Lower leg skin (tissue), 4 donors: ENCODE data around the gene DPY30. TPM values are rescaled to one million over a fixed set of nuclear protein-coding genes. Genes with fewer than 3 reads are reported as not detected.

ENCODE experiments used
- DNase-seq, 2 donors: peaks; one replicate each; pipeline ENCODE4 v3.0.0-alpha.2; 2019; ENCODE audit warnings: low spot score in 2 of 2
- H3K4me3 ChIP-seq: fragments of 200-600 bp; sonication (generic); 2 replicates; pipeline ENCODE4 v1.5.1; 2017; ENCODE audit warnings: mild to moderate bottlenecking, low read depth; ENCODE audit not compliant: poor library complexity, severe bottlenecking
- POLR2A ChIP-seq, 2 donors: fragments of 450-650 bp; IDR thresholded peaks; one replicate each; pipeline ENCODE4 v1.6.1; 2016 to 2017; ENCODE audit warnings: antibody characterized with exemption in 2 of 2, mild to moderate bottlenecking in 1 of 2, moderate library complexity in 1 of 2
- WGBS, 2 donors: methylation state at CpG; one replicate each; pipeline ENCODE4 v1.1.5; 2018; 5-methylcytosine and 5-hydroxymethylcytosine counted together
- intact Hi-C: fragments of 100-400 bp; cut with DNase I; formaldehyde crosslinking; loops from one replicate; pipeline ENCODE4 v1.15.0; 2023; ENCODE audit warnings: low total_unique reads
- total RNA-seq, 4 donors: library from RNA; depleted of rRNA; stranded (reverse); fragments of >200 nt; gene quantifications; one replicate each; pipeline ENCODE4 v1.1.0, GENCODE V29; 2016
- TF ChIP-seq, protein P1 (sequence below), 3 donors: fragments of 450-650 bp; IDR thresholded peaks; one replicate each; pipeline ENCODE4 v1.5.1; 2016; ENCODE audit warnings: antibody characterized with exemption in 3 of 3, mild to moderate bottlenecking in 3 of 3, moderate library complexity in 2 of 3

The DPY30 gene
- total RNA-seq, 4 donors from 2014 or later: 58.1 to 76.9 (median 61.8) TPM

DNA sequence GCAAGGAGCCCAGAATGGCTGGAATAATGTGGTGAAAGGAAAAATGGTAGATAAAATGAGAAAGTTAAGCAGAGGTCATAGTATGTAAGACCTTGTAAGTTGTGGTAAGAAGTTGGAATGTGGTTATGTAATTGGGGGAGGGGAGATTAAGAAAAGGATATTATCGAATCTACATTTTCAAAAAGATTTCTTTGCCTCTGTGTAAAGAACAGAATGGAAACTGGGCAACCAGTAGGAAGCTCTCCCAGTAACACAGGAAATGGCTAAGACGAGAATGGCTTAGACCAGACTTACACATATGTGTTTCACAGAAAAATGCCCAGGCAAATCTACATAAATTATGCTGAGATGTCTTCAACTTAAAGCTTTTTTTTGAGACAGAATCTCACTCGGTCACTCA, 42.0 kb downstream of the DPY30 start:
- WGBS, 2 donors: 74 to 76% methylated on average over 3 of the region's 3 CpGs
- TF ChIP-seq, protein P1, sequence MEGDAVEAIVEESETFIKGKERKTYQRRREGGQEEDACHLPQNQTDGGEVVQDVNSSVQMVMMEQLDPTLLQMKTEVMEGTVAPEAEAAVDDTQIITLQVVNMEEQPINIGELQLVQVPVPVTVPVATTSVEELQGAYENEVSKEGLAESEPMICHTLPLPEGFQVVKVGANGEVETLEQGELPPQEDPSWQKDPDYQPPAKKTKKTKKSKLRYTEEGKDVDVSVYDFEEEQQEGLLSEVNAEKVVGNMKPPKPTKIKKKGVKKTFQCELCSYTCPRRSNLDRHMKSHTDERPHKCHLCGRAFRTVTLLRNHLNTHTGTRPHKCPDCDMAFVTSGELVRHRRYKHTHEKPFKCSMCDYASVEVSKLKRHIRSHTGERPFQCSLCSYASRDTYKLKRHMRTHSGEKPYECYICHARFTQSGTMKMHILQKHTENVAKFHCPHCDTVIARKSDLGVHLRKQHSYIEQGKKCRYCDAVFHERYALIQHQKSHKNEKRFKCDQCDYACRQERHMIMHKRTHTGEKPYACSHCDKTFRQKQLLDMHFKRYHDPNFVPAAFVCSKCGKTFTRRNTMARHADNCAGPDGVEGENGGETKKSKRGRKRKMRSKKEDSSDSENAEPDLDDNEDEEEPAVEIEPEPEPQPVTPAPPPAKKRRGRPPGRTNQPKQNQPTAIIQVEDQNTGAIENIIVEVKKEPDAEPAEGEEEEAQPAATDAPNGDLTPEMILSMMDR (IDR thresholded peaks at IDR 0.05): no peak
- no peak for TF ChIP-seq POLR2A (IDR thresholded peaks at IDR 0.05)
- no peak overlapping the region for H3K4me3 ChIP-seq
- DNase-seq: no peak
- intact Hi-C loops: no loop called here

DNA sequence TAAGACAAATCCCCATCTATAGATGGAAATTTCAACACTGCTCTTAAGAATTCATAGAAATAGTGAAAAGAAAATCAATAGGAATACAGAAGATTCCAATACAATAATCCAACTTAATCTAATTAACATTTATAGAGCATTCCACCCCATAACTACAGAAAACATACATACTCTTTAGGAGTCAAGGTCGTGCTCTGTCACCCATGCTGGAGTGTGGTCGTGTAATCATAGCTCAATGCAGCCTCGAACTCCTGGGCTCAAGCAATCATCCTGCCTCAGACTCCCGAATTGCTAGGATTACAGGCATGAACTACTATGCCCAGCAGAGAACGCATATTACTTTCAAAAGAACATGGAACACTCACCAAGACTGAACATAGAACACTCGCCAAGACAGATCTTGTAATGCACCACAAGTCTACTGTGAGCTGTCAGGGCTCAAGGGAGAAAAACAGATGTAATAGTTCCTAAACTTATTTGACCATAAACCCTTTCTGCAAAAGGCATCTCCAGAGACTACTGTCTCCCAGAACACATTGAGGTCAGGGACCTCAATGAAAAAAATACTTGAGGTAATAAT, 42.9 kb downstream of the DPY30 start:
- H3K4me3 ChIP-seq: no peak overlapping the region
- WGBS, 2 donors: 88 to 93% methylated on average over 6 of the region's 6 CpGs
- intact Hi-C loops: no loop called here
- no peak for DNase-seq
- no peak for TF ChIP-seq POLR2A (IDR thresholded peaks at IDR 0.05)
- TF ChIP-seq, protein P1 (IDR thresholded peaks at IDR 0.05): no peak

DNA sequence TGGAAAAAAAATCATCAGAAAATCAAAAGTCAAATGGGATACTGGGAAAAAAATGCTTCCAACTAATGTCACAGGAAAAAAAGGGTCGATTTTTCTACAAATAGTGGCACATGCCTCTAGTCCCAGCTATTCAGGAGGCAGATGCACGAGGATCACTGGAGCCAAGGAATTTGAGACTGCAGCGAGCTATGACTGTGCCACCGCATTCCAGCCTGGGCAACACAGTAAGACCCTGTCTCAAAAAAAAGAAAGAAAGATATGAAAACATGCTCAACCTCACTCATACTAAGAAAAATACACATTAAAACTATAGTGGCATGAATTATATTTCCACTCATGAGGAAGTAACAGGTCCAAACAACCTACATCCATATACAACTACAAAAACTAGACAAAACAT, 46.7 kb downstream of the DPY30 start:
- WGBS, 2 donors: 84 to 95% methylated on average over 4 of the region's 4 CpGs

DNA sequence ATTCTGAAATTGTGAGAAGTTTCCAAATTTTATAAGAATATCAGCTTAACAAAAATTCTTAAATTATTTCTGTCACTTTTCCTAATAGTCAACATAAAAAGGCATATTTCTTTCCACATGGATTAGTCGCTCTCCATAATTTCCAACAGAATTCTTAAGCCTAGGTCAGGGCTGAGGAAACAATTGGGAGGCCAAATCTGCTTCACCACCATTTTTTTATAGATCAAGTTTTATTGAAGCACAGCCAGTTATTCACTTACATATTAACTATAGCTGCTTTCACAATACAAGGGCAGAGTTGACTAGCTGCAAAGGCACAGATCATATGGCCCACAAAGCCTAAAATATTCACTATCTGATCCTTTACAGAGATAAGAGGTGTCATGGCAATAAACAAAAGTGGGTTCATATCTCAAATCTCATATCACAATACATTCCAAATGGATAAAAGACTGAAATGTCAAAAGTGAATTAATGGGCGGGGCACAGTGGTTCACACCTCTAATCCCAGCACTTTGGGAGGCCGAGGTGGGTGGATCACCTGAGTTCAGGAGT, 47.5 kb downstream of the DPY30 start:
- TF ChIP-seq POLR2A (IDR thresholded peaks at IDR 0.05): no peak
- TF ChIP-seq, protein P1 (IDR thresholded peaks at IDR 0.05): no peak
- no peak for DNase-seq
- WGBS, 2 donors: 91 to 93% methylated on average over 3 of the region's 3 CpGs
- intact Hi-C loops: no loop called here
- no peak overlapping the region for H3K4me3 ChIP-seq

More for the DNA sequence above, 46.7 kb downstream of the DPY30 start:
- intact Hi-C loops: no loop called here
- DNase-seq: no peak
- TF ChIP-seq, protein P1 (IDR thresholded peaks at IDR 0.05): no peak
- no peak for TF ChIP-seq POLR2A (IDR thresholded peaks at IDR 0.05)
- H3K4me3 ChIP-seq: no peak overlapping the region

DNA sequence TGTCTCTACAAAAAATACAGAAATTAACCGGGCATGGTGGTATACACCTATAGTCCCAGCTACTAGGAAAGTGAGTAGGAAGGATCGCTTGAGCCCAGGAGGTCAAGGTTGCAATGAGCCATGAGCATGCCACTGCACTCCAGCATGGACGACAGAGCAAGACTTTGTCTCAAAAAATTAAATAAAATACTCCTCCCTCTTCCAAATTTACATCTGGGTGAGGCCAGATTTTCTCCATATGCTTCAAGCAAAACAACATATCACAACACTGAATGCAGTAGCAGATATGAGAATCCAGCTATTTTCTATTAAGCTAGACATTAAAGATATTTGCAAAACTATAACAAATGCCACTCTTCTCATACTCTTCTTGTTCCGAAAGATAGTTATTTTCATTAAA, 49.7 kb downstream of the DPY30 start:
- intact Hi-C loops: no loop called here
- H3K4me3 ChIP-seq: no peak overlapping the region
- WGBS, 2 donors: 89 to 92% methylated on average over 4 of the region's 4 CpGs
- no peak for DNase-seq
- no peak for TF ChIP-seq POLR2A (IDR thresholded peaks at IDR 0.05)
- TF ChIP-seq, protein P1 (IDR thresholded peaks at IDR 0.05): no peak
